ENCODE data around the gene CDK2AP2.

- TF ChIP-seq CTCF (IDR thresholded peaks at IDR 0.05; ENCODE audit: low read depth, low read length) (no peak), POLR2A (IDR thresholded peaks at IDR 0.05; ENCODE audit: extremely low read depth, insufficient read length) (no peak), MYC (IDR thresholded peaks at IDR 0.05; ENCODE audit: low read depth, low read length) (no peak), MAX (IDR thresholded peaks at IDR 0.05; ENCODE audit: low read depth, low read length) (no peak)
Observed at GRCh38 chr11:67500484-67500821, 7.5 kb downstream of the CDK2AP2 start.
